T follicular helper cell (primary cell): ENCODE measurements around the gene CNPY3.

ENCODE experiments used
- DNase-seq: peaks from one replicate; pipeline ENCODE4 v3.0.0-alpha.2; 2020; ENCODE audit warnings: low read depth

CNPY3 gene

DNA sequence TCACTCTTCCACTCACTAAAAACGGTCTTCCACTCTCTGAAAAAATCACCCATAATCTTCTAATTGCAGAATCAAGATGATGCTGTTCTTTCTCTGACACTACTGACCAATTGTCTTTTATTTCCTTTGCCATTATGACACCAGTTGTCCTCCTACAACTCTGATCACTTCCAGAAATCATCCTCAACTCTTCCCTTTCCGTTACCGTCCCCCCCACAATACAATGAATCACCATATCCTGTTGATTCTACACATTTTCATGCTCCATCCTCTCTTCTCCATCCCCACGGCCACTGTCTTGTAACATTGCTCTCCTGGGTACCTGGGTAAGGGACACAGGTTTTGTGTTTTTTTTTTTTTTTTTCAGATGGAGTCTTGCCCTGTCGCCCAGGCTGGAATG lies 52.6 kb downstream of the CNPY3 start:
- DNase-seq = no peak

- DNase-seq = peak; percentile 96
These were observed 55.0 kb downstream of the CNPY3 start, which contains the start of gene PPP2R5D for GRCh38 chr6:42984001-42984923. Gene PPP2R5D, plus strand, starts transcription at chr6:42984570. Its CDS starts 108 bp downstream, at chr6:42984678.

DNA sequence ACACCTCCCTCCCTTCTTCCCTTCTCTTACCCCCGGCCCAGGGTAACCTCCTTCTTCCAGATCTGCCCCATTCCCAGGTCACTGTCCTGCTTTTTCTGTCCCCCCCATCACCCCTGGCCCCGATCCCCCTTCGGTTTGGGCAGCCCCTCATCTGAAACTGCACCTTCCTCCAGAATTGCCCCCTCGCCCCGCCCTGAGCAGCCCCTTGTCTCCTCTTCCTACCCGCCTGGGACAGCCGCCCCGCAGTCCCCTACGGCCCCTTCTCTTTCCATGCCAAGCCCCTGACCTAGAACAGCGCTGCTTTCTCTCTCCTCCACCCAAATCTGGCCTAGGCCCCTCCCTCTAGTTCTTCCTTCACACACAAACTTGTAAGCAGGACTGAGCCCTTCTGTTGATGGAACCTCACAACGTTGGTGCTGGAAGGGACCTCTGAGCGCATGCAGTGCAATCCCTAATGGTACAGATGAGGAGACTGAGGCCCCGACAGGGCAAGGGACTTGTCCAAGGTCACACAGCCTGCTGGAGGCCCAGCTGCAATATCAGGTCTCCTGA lies 55.7 kb downstream of the CNPY3 start:
- DNase-seq = no peak

DNA sequence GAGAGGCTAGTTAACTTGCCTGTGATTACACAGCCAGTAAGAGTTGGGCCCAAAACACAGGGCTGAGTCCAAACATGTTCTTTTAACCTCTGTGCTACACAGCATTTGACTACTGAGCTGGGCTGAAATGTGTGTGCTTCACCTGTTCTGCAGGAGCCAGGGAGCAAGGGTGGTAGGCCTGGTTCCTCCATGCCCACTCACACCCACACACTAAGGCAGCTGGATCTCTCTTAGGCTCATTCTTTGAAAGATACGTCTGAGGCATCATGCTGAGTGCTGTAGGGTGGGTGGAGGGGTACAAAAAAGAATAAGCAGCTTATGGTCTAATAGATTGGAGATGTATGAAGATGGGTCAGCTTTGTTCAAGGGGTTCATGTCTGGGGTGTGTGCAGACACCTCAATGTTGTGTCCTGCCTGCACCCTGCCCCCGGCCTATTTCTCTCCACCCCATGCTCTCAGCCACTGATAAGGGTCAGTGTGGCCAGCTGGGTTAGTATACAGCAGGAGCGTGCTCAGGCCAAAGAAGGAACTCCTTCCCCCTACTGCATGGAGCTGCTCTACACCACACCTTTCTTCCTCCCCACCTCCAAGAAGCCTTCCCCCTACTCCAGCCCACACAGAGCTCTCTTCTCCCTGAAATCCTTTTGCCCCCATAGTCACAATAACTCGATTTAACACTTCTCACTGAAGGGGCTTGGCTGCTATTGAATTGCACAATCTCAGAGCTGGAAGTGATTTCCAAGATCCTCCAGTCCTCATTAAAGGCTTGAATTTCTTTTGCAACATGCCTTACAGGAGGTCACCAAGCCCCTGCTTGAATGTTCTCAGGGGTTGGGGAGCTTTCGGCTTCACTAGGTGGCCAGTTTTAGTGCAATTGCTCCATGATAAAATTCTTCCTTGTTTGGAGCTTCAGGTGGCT lies 58.5 kb downstream of the CNPY3 start:
- DNase-seq = no peak

DNA sequence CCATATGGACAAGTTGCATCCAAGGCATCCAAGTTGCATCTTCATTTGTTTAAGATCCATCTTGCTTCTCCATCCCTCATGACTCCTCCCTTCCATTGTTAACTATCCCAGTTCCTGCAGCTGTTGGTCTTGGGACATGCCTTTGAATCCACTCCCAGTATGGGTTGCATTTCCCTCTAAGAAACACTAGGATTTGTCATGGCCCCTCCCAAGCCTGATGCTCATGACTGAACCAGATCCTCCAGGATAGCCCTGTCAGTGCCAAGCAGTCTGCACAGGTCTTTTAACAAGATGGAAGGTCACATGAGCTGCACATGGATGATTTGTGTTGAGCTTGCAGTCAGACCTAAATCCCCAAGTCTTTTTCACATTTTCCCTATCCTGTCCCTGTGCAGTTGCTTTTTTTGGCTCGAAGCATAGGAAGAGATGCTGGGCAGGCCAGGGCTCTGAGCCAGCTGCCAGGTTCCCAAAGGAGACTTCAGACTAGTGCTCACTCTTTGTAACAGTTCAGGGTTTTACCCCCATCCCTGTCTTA lies 59.3 kb downstream of the CNPY3 start:
- DNase-seq = no peak
